HepG2 (cell line): ENCODE data around the gene TFPI. TPM values are rescaled to one million over a fixed set of nuclear protein-coding genes. Genes with fewer than 3 reads are reported as not detected.

Experiments used
- CENPBD1 ChIP-seq: sonication (generic); formaldehyde crosslinking; IDR thresholded peaks from 2 replicates; pipeline ENCODE4 v1.8.0; 2022; ENCODE audit warnings: missing genetic modification reagents, low read depth, mild to moderate bottlenecking, borderline replicate concordance
- CENPT ChIP-seq: sonication (generic); formaldehyde crosslinking; IDR thresholded peaks from 2 replicates; pipeline ENCODE4 v1.8.0; 2022; ENCODE audit warnings: low read depth, mild to moderate bottlenecking, moderate library complexity, missing genetic modification reagents
- GZF1 ChIP-seq: sonication (generic); formaldehyde crosslinking; IDR thresholded peaks from 2 replicates; pipeline ENCODE4 v1.5.1; 2020; ENCODE audit warnings: mild to moderate bottlenecking, missing genetic modification reagents
- HMG20B ChIP-seq: conservative IDR thresholded peaks from 2 replicates; pipeline ENCODE4 v1.6.1; 2016; ENCODE audit warnings: missing genetic modification reagents, missing compliant biosample characterization
- HOXA5 ChIP-seq: sonication (generic); formaldehyde crosslinking; IDR thresholded peaks from 2 replicates; pipeline ENCODE4 v1.4.0; 2020; ENCODE audit warnings: missing genetic modification reagents
- ISL2 ChIP-seq: sonication (generic); formaldehyde crosslinking; IDR thresholded peaks from 2 replicates; pipeline ENCODE4 v1.5.0; 2020; ENCODE audit warnings: missing genetic modification reagents
- KDM2A ChIP-seq: sonication (generic); formaldehyde crosslinking; IDR thresholded peaks from 2 replicates; pipeline ENCODE4 v1.4.0; 2020; ENCODE audit warnings: low read depth, missing genetic modification reagents, borderline replicate concordance
- MED1 ChIP-seq: sonication (generic); formaldehyde crosslinking; IDR thresholded peaks from 2 replicates; pipeline ENCODE4 v1.4.0; 2020; ENCODE audit warnings: missing genetic modification reagents
- MLLT10 ChIP-seq: sonication (generic); formaldehyde crosslinking; IDR thresholded peaks from 2 replicates; pipeline ENCODE4 v1.4.0; 2020; ENCODE audit warnings: missing genetic modification reagents
- MXD3 ChIP-seq: IDR thresholded peaks from 2 replicates; pipeline ENCODE4 v1.6.1; 2016; ENCODE audit warnings: mild to moderate bottlenecking, missing biosample characterization, missing genetic modification reagents
- PAF1 ChIP-seq: IDR thresholded peaks from 2 replicates; pipeline ENCODE4 v1.6.1; 2016; ENCODE audit warnings: missing genetic modification reagents, missing compliant biosample characterization
- PATZ1 ChIP-seq: sonication (generic); formaldehyde crosslinking; IDR thresholded peaks from 2 replicates; pipeline ENCODE4 v1.4.0; 2020; ENCODE audit warnings: missing genetic modification reagents
- PITX1 ChIP-seq: sonication (generic); formaldehyde crosslinking; IDR thresholded peaks from 2 replicates; pipeline ENCODE4 v1.5.1; 2020; ENCODE audit warnings: mild to moderate bottlenecking, missing genetic modification reagents
- POLR2A ChIP-seq, 2 experiments: IDR thresholded peaks; 2 replicates each; pipeline ENCODE4 v1.6.1; 2011; ENCODE audit warnings: low read depth in 2 of 2, low read length in 2 of 2, mild to moderate bottlenecking in 1 of 2, moderate library complexity in 1 of 2; ENCODE audit not compliant: insufficient read depth in 1 of 2
- REL ChIP-seq: sonication (generic); formaldehyde crosslinking; conservative IDR thresholded peaks from 2 replicates; pipeline ENCODE4 v1.8.0; 2022; ENCODE audit warnings: mild to moderate bottlenecking, missing genetic modification reagents, moderate library complexity
- TFE3 ChIP-seq: IDR thresholded peaks from 2 replicates; pipeline ENCODE4 v1.6.1; 2016
- THRA ChIP-seq: sonication (generic); formaldehyde crosslinking; IDR thresholded peaks from 2 replicates; pipeline ENCODE4 v1.4.0; 2020; ENCODE audit warnings: missing genetic modification reagents, borderline replicate concordance
- XBP1 ChIP-seq: sonication (generic); formaldehyde crosslinking; IDR thresholded peaks from 2 replicates; pipeline ENCODE4 v1.5.0; 2020; ENCODE audit warnings: missing genetic modification reagents
- ZNF430 ChIP-seq: sonication (generic); formaldehyde crosslinking; IDR thresholded peaks from 2 replicates; pipeline ENCODE4 v1.9.0; 2021; ENCODE audit warnings: mild to moderate bottlenecking, missing genetic modification reagents
- ZNF44 ChIP-seq: sonication (generic); formaldehyde crosslinking; IDR thresholded peaks from 2 replicates; pipeline ENCODE4 v1.5.1; 2020; ENCODE audit warnings: mild to moderate bottlenecking, missing genetic modification reagents
- ZNF547 ChIP-seq: sonication (generic); formaldehyde crosslinking; IDR thresholded peaks from 2 replicates; pipeline ENCODE4 v1.5.1; 2020; ENCODE audit warnings: mild to moderate bottlenecking, missing genetic modification reagents
- ZNF629 ChIP-seq: sonication (generic); formaldehyde crosslinking; conservative IDR thresholded peaks from 2 replicates; pipeline ENCODE4 v1.5.0; 2020; ENCODE audit warnings: missing genetic modification reagents
- ZNF878 ChIP-seq: sonication (generic); formaldehyde crosslinking; IDR thresholded peaks from 2 replicates; pipeline ENCODE4 v1.8.1; 2023; ENCODE audit warnings: mild to moderate bottlenecking, missing genetic modification reagents, moderate library complexity
- polyA plus RNA-seq, 8 experiments: library from polyadenylated mRNA; depleted of rRNA in 3 of 8; stranded (reverse) in 7 of 8; unstranded in 1 of 8; fragments of >200 nt; fragmentation: Illumina TruSeq in 4 of 8; extraction: Trizol in 4 of 8; gene quantifications; 2 replicates each; pipeline versions ENCODE4 v1.2.1 to v1.2.3, GENCODE V29; 2011 to 2016; ENCODE audit warnings: low read depth in 4 of 8, missing spikeins in 1 of 8, mixed read lengths in 1 of 8; ENCODE audit not compliant: insufficient read depth in 1 of 8
- total RNA-seq, 5 experiments: library from RNA; depleted of rRNA; stranded (reverse); fragments of >200 nt; fragmentation: Illumina TruSeq; extraction: Trizol; gene quantifications; 2 replicates each; pipeline ENCODE4 v1.2.3, GENCODE V29; 2016; ENCODE audit warnings: low read depth in 1 of 5

TFPI gene
- total and polyA plus RNA-seq, 2 of the 13 experiments (the other 11 are each of a cell fraction or from before 2014, with no cell fraction given): 301 to 436 TPM

- TF ChIP-seq PATZ1 (CRISPR knock-in tag) (peak; percentile 79), ZNF44 (peak; percentile 84), MXD3 (CRISPR knock-in tag) (0 out of 2 replicates have a peak, but pooled peaks have one; percentile 28), ISL2 (CRISPR knock-in tag) (peak; percentile 75; the same call in 1 of the 2 replicates), ZNF547 (peak; percentile 82; the same call in 1 of the 2 replicates), PITX1 (CRISPR knock-in tag) (peak; percentile 37; the same call in 1 of the 2 replicates), HMG20B (CRISPR knock-in tag) (peak; percentile 78; the same call in 1 of the 2 replicates), ZNF878 (CRISPR knock-in tag) (peak; percentile 21; the same call in 1 of the 2 replicates), THRA (CRISPR knock-in tag) (peak; percentile 47; the same call in 1 of the 2 replicates), CENPBD1 (0 out of 2 replicates have a peak, but pooled peaks have one; percentile 89), ZNF629 (CRISPR knock-in tag) (peak; percentile 35), POLR2A (IDR thresholded peaks at IDR 0.05; ENCODE audit: insufficient read depth in 1 of 2, low read depth in 2 of 2, low read length in 2 of 2) (peak in 1 of 2 experiments; percentile 72; a peak in 2 of 4 replicates), TFE3 (CRISPR knock-in tag) (peak; percentile 61; the same call in 1 of the 2 replicates), KDM2A (CRISPR knock-in tag) (peak; percentile 51; the same call in 1 of the 2 replicates), ZNF430 (peak; percentile 58; the same call in 1 of the 2 replicates), CENPT (CRISPR knock-in tag) (0 out of 2 replicates have a peak, but pooled peaks have one; percentile 43), XBP1 (CRISPR knock-in tag) (0 out of 2 replicates have a peak, but pooled peaks have one; percentile 54), GZF1 (CRISPR knock-in tag) (0 out of 2 replicates have a peak, but pooled peaks have one; percentile 3), MLLT10 (CRISPR knock-in tag) (0 out of 2 replicates have a peak, but pooled peaks have one; percentile 51), MED1 (peak; percentile 95), HOXA5 (CRISPR knock-in tag) (peak; percentile 72; the same call in 1 of the 2 replicates), REL (peak; percentile 36; the same call in 1 of the 2 replicates), PAF1 (peak; percentile 86)
Observed at GRCh38 chr2:187510419-187511355, 43.5 kb downstream of the TFPI start (continued).
